Erythroblast (primary cell): Measurements from ENCODE around the gene PPP2R2C.

Experiments
- GATA1 ChIP-seq: IDR thresholded peaks from 2 replicates; pipeline ENCODE4 v1.6.1; 2011; ENCODE audit warnings: low read depth, mild to moderate bottlenecking, control low read depth, low read length, moderate library complexity
- POLR2A ChIP-seq: IDR thresholded peaks from 2 replicates; pipeline ENCODE4 v1.6.1; 2011; ENCODE audit warnings: mild to moderate bottlenecking, low read length

GRCh38 chr4:6456450-6456849, 16.0 kb downstream of the PPP2R2C start:
- no peak for TF ChIP-seq POLR2A
- no peak for TF ChIP-seq GATA1
